GM18517 (cell line): ENCODE data around the gene DENR.
"Not testable (repeated sequence)": the region's sequence is repeated elsewhere in the genome, so short reads cannot be mapped to it uniquely, and the experiment has no call there.

ENCODE experiments used
- ATAC-seq: cut with Tn5 transposase; IDR thresholded peaks from one replicate; pipeline ENCODE4 v1.9.1; 2021; ENCODE audit warnings: mild to moderate bottlenecking, moderate library complexity; ENCODE audit not compliant: unreplicated experiment

The DENR gene

DNA sequence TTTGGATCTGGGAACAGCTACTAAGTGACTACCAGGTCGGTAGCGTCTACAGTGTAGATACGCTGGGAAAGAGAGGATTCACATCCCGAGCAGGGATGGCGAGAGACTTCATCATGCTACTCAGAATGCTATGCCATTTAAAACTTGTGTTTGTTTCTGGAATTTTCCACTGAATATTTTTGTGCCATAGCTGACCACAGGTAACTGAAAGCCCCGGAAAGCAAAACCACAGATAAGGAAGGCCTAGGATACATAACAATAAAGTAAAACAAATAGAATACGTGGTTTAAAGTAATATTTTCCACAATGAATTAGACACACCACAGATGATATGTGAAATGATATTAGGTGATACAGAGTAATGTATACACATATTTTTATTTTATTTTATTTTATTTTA, 14.1 kb upstream of the DENR start:
- ATAC-seq = no peak

DNA sequence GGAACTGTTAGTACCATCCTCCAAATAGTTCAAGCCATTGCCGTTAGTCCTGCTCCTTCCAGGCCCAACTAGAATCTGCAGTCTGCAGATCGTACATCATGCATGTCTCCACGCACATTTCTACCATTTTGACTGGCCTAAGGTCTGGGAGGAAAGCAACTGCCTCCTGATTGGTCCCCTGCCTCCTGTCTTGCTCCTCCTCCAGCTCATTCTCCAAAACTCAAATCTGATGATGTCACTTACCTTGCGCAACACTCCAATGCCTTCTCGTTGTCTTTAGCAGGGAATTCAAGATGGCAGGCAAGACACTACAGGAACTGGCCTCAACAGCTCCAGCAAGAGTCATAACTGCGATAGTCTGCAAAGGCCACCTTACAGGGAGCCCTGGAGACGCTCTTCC, 12.3 kb upstream of the DENR start:
- ATAC-seq = no peak

DNA sequence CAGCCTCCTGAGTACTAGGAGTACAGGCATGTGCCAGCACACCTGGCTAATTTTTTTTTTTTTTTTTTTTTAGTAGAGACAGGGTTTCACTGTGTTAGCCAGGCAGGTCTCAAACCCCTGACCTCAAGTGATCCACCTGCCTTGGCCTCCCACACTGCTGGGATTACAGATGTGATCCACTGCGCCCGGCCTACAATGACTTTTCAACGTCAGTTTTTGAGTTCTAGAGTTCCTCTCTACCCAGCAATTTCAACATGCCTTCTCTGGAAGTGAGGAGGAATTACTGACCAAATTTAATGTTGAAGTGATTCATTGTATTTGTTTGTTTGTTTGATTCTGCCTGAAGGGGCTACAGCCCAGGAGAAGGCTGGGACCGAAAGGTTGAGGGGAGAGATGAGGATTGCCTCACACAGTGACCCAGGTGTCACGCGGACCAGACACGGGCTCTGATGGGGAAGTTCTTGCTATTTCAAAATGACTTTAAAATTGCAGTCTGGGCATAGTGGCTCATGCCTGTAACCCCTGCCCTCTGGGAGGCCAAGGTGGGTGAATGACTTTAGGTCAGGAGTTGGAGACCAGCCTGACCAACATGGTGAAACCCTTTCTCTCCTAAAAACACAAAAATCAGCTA, 8.6 kb upstream of the DENR start:
- no peak for ATAC-seq

DNA sequence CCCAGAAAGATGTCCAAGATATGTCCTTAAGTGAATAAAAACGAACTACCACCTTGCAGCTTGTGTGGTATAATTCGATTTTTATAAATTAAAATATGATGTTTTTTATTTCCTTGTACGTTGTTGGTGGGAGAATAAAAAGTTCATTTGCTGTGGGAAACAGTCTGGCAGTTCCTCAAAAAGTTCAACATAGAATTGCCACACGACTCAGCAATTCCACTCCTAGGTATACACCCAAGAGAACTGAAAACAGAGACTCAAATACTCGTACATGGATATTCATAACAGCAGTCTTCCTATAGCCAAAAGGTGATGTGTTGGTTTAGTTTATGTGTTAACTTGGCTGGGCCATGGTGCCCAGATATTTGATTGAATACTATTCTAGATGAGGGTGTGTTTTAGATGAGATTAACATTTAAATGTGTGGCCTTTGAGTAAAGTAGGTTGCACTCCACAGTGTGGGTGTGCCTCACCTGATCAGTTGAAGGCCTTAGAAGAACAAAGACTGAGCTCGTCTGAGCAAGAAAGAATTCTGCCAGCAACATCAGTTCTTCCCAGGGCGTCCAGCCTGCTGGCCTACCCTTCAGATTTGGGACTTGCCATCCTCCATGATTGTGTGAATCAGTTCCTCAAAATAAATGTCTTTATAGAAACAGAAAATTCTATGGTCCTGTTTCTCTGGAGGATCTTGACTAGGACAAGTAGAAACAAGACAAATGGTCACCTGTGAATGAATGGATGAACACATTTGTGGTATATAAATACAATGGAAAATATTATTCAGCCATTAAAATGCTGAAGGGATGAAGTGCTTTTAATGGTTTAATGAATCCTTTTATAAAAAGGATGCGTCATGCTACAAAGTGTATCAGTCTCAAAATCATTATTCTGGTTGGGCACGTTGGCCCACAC, 5.1 kb upstream of the DENR start:
- no peak for ATAC-seq

DNA sequence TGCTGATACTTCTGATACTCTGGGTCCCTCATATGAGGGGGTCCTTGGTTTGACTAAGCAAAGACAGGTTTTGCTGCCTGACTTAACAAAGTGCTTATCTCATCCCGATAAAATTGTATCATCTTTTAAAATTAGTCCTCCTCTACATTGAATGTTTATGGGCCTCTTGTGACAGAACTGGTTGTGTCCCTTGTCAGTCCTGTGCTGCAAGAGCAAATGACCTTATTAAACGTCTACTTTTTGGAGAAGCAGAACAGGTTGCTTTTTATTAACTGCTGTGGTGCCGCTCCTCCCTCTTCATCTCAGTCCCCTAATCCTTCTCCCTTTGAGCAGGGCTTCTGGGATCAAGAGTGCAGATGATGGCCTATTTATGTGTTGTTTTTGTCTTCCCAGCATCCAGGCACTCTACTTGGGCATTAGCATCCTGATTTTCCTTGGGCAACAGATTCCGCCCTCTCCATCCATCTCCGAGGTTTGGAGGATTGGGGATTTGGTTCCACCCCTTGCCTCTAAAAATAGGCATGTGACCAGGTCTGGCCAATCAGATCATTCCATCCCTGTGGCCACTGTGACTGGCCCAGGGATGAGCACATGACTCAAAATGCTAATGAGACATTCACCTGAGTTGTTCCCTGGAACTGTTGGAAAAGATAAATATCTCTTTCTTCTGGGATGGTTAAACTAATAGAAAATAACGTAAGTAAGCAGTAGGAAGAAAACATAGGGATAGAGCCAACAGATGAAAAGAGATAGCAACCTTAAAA, 2.9 kb upstream of the DENR start:
- ATAC-seq = no peak

DNA sequence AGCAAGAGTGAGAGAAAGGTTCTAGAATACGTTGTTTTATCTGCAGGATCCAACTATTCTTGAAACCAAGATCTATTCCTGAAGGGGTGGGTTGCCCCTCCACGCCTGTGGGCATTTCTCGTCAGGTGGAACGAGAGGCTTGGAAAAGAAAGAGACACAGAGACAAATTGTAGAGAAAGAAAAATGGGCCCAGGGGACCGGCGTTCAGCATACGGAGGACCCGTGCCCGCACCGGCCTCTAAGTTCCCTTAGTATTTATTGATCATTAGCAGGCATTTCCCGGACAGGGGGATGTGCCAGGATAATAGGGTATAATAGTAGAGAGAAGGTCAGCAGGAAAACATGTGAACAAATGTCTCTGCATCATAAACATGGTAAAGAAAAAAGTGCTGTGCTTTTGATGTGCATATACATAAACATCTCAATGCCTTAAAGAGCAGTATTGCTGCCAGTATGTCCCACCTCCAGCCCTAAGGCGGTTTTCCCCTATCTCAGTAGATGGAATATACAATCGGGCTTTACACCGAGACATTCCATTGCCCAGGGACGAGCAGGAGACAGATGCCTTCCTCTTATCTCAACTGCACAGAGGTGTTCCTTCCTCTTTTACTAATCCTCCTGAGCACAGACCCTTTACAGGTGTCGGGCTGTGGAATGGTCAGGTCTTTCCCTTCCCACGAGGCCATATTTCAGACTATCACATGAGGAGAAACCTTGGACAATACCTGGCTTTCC, 1.7 kb upstream of the DENR start:
- ATAC-seq = not testable (repeated sequence)

DNA sequence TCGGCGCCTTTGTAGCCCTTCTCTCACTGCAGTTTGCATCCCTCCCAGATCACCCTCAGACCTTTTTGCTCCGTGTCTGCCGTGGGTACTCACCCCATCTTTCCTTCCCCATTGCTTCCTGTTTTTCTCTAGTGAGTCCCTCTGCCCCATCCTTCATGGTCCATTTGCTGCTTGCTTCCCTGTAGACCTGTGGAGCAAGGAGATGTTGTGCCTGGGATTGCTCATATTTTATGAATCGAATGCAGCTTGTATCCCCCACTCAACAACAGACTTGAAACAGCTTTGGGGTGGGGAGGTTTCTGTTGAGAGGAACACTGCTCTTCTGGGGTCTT, 661 bp downstream of the DENR start:
- ATAC-seq = no peak

DNA sequence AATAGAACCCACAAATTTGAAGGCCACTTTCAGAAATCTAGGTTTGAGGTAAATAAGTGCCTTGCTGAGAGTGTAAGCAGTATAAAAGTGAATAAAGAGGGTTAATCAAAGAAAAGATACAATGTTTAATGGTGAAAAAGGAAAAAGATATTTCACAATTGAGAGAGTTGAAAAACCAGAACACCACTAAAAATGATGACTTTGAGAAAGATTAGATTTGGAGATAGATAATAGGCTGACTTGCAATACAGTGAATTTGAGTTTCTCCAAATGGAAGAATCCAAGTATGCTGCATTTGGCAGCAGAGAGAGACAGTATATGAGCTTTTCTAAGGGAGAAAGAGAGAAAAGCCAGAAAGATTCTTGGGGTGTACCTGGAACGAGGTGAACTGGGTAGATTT, 2.2 kb downstream of the DENR start:
- no peak for ATAC-seq

DNA sequence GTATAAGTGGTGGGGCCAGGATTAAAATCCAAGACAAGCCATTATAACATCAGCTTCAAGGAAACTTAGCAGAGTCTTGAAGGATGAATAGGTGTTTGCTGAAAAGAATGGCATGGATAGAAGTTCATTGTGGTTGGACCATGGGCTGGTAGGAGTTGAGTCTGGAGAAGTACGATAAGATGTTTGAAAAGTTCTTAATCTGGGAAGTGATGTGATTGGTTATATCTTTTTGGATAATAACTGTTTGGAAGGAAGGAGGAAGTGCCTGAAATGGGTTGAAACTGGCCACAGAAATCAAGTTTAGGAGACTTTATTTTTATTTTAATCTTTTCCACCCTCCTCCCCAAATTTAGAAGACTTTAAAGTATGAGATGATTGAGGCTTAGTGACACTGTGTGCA, 4.9 kb downstream of the DENR start:
- no peak for ATAC-seq

DNA sequence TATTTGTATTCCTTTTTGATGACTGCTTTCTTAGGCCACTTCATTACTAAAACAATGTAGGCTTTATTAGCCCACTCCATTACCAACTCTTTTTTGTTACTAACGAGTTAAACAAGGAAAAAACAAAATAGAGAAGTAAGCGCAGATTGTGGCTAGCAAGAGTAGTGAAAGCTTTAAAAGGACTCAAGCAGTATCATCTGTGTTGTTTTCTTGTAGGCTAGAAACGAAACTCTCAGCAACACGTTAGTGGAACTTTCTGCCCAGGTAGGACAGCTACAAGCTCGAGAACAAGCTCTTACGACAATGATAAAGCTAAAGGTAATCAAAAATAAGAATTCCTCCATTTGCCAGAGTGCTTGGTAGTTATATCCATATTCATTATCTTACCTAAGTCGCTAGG, 32.9 kb downstream of the DENR start:
- ATAC-seq = no peak

DNA sequence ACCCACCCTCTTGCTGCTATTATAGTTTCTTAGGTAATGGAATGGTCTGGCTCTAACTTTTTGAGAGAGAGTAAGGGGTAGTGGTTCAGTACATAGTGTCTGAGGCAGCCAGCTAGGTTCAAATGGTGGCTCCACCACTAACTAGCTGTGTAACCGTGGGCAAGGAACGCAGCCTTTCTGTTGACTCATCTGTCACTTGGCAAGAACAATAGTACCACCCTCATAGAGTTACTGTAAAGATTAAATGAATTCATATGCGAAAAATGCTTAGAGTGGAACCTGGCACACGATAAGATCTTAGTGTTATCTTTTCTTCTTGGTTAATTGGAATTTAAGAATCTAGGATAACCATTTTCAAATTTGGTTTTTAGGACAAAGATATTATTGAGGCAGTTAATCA, 35.8 kb downstream of the DENR start:
- ATAC-seq = no peak

DNA sequence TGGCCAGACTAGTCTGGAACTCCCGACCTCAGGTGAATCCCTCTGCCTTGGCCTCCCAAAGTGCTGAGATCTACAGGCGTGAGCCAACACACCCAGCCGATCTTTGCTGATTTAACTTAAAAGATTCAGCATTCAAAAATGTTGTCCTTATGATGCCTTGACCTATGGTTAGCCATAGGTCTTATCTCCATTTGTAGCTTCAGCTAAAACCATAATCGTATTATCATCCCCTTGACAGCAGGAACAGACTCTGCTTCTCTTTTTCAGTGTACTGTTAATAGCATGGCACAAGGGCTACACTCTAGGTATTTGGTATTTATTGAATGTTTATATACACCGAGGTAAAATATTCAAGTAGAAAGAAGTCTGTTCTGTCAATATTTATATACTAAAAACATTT, 37.0 kb downstream of the DENR start:
- no peak for ATAC-seq

DNA sequence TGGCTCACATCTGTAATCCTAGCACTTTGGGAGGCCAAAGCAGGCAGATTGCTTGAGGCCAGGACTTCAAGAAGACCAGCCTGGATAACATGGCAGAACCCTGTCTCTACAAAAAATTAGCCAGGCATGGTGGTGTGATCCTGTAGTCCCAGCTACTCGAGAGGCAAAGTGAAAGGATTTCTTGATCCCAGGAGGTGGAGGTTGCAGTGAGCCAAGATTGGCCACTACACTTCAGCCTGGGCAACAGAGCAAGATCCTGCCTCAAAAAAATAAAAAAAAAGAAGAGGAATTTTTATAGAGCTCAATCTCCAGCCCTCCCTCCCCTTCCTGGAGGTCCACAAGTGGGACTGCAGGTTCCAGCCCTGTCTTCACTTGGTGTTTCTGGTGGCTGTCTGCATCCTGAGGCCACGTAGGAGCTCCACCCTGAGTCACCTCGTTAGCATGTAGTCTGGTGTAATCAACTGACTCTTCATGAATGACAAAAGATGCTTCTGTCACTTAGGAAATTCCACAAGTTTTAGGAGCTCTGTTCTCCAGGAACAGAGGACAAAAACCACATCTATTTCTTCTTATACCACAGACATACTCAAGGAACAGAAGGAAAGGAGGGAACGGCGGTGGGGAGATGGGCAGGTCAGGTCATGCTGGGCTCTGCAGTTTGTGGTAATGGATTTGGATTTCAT, 37.9 kb downstream of the DENR start:
- no peak for ATAC-seq

DNA sequence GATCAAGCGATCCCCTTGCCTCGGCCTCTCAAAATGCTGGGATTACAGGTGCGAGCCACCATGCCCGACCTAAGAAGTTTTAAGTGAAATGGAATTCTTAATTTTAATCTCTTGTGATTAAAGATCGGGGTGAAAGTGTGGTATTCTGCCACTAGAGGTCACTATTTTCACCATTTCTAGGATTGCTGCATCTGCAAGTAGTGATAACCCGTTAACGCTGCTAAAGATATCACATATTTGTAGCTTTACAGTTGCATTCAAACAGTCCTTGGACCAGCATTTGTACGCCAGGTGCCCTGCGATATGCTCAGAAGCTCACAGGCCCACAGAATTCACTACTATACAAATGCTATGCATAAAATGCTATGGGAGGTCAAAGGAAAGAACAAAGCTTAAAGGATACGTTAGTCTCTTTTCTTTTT, 41.1 kb downstream of the DENR start:
- no peak for ATAC-seq

DNA sequence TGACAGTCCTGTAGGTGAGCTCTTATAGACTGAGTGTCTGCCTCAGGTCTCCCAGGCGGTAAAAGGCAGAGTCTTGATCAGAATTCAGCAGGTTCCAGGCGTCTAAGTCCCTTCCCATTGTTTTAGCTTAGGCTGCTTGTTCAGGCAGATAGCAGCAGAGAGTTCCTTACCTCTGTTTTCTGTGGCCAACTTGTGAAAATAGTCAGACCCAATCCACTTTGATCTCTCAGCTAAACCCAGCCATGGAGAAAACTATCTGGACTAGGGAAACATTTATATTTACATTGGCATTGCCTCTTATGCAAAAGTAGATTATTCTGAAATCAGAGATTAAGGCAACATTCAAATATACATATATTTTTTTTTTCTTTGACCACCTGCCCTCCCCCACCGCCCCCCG, 43.2 kb downstream of the DENR start:
- no peak for ATAC-seq

DNA sequence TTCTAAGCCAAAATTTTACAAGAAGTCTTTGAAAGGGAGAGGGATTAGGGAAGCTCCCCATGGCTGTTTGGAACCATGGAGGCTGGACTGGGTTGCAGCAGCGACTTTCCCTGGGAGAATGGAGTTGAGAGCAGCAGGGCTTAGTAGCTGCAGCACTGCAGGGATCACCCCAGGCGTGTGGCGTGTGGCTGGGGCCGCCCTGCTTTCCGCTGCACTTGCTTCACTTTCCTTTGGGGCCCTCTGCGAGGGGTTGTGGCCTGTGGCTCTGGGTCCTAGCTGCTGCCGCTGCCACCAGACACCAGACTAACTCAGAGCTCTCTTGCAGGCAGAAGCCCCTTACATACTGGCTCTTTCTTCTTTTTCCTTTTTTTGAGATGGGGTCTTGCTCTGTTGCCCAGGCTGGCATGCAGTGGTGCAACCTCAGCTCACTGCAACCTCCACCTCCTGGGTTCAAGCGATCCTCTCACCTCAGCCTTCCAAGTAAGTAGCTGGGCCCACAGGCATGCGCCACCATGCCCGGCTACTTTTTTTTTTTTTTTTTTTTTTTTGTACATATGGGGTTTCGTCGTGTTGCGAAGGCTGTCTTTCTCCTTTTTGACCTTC, 47.1 kb downstream of the DENR start:
- no peak for ATAC-seq

DNA sequence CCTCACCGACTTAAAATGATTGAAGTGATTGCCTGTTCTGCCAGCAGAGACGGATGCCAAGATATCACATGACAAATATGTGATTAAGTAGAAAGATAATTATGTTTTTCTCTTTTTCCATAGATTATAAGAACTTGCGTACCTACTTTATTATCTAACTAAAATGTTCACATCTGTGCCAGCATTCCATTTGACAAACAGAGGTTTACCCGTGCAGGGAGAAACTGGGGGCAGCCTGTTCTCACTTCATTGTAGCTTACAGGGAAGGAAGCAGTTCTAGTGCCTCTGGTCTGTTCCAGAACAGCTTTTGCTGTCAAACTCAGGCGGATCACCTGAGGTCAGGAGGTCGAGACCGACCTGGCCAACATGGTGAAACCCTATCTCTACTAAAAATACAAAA, 51.3 kb downstream of the DENR start:
- no peak for ATAC-seq

DNA sequence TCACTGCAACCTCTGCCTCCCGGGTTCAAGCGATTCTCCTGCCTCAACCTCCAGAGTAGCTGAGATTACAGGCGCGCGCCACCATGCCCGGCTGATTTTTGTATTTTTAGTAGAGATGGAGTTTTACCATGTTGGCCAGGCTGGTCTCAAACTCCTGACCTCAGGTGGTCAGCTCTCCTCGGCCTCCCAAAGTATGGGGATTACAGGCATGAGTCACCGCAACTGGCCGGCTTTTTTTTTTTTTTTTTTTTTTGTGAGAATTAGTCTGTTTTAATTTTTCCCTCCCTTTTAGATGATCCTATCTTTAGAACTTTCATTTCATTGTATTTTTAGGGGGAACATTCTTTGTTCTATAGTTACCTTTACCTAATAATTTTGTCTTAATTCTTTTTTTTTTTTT, 52.3 kb downstream of the DENR start:
- not testable (repeated sequence) for ATAC-seq

DNA sequence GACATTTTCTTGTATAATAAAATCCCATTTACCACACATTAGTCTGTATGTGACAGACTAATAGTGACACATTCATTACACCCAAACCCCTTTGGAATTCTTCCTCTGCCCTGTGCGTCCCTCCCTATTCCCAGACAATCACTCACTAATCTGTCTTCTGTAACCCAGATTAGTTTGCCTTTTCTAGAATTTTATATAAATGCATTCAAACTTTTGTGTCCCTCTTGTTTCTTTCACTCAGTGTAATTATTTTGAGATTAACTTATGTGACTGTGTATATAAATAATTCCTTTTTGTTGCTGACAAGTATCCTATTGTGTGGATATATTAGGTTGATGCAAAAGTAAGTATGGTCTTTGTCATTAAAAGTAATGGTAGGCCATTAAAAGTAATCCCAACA, 55.0 kb downstream of the DENR start:
- ATAC-seq = no peak

DNA sequence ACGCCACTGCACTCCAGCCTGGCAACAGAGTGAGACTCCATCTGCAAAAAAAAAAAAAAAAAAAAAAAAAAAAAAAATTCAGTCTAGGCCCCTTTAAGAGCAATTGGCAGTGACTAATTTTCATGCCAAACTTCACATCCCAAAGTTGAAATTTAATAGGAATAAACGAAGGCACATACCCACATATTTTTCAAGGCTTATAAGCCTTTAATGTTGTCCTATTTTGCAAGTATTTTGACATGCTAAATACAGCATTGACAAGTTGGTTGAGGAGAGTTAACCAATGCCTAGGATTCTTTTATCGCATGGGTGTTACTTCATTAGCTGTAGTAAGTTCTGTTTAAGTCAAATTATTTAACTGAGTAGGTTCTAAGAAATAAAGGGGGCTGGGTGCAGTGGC, 59.2 kb downstream of the DENR start:
- ATAC-seq = no peak
